GM23248 (cell line): Measurements from ENCODE around the gene MYH7B. TPM values are rescaled to one million over a fixed set of nuclear protein-coding genes. Genes with fewer than 3 reads are reported as not detected.

ENCODE experiments used
- DNase-seq: peaks from one replicate; pipeline ENCODE4 v3.0.0-alpha.2; 2015
- H2AFZ ChIP-seq: fragments of 200-600 bp; sonication (generic); 2 replicates; pipeline ENCODE4 v1.6.1; 2016; ENCODE audit warnings: antibody characterized with exemption
- H3F3A ChIP-seq: fragments of 200-600 bp; sonication (generic); 2 replicates; pipeline ENCODE4 v1.6.1; 2016; ENCODE audit warnings: mild to moderate bottlenecking, antibody characterized with exemption, mixed run types; ENCODE audit not compliant: insufficient read depth
- H3K27ac ChIP-seq: fragments of 200-600 bp; sonication (generic); 2 replicates; pipeline ENCODE4 v1.5.1; 2016; ENCODE audit warnings: mild to moderate bottlenecking
- H3K27me3 ChIP-seq: fragments of 200-600 bp; sonication (generic); replicated peaks from 2 replicates; pipeline ENCODE4 v1.6.1; 2016; ENCODE audit warnings: mild to moderate bottlenecking; ENCODE audit not compliant: insufficient read depth
- H3K36me3 ChIP-seq: fragments of 200-600 bp; sonication (generic); 2 replicates; pipeline ENCODE4 v1.6.1; 2016; ENCODE audit warnings: low read depth, mild to moderate bottlenecking
- H3K4me1 ChIP-seq: fragments of 200-600 bp; sonication (generic); 2 replicates; pipeline ENCODE4 v1.6.1; 2016; ENCODE audit warnings: mild to moderate bottlenecking; ENCODE audit not compliant: insufficient read depth
- H3K4me2 ChIP-seq: fragments of 200-600 bp; sonication (generic); one replicate; pipeline ENCODE4 v1.6.1; 2016; ENCODE audit warnings: mild to moderate bottlenecking; ENCODE audit not compliant: unreplicated experiment
- H3K4me3 ChIP-seq: fragments of 200-600 bp; sonication (generic); 2 replicates; pipeline ENCODE4 v1.5.1; 2016; ENCODE audit warnings: mild to moderate bottlenecking
- H3K79me2 ChIP-seq: fragments of 200-600 bp; sonication (generic); 2 replicates; pipeline ENCODE4 v1.6.1; 2016; ENCODE audit warnings: mild to moderate bottlenecking; ENCODE audit not compliant: insufficient read depth
- H3K9ac ChIP-seq: fragments of 200-600 bp; sonication (generic); 2 replicates; pipeline ENCODE4 v1.6.1; 2016; ENCODE audit warnings: mild to moderate bottlenecking
- H3K9me2 ChIP-seq: fragments of 200-600 bp; sonication (generic); 2 replicates; pipeline ENCODE4 v1.6.1; 2016; ENCODE audit warnings: mixed run types, mild to moderate bottlenecking, moderate library complexity; ENCODE audit not compliant: insufficient read depth
- H3K9me3 ChIP-seq: fragments of 200-600 bp; sonication (generic); one replicate; pipeline ENCODE4 v1.6.1; 2017; ENCODE audit warnings: low read depth
- H4K20me1 ChIP-seq: fragments of 200-600 bp; sonication (generic); 2 replicates; pipeline ENCODE4 v1.6.0; 2016; ENCODE audit not compliant: insufficient read depth
- EZH2 ChIP-seq: fragments of 200-600 bp; sonication (generic); IDR thresholded peaks from 2 replicates; pipeline ENCODE4 v1.6.1; 2018; ENCODE audit warnings: antibody characterized with exemption, mild to moderate bottlenecking; ENCODE audit not compliant: insufficient read depth, poor library complexity, severe bottlenecking
- EZH2phosphoT487 ChIP-seq: fragments of 200-600 bp; sonication (generic); IDR thresholded peaks from 2 replicates; pipeline ENCODE4 v1.6.1; 2018; ENCODE audit warnings: antibody characterized with exemption, moderate library complexity, mild to moderate bottlenecking, low read depth; ENCODE audit not compliant: insufficient read depth
- WGBS, 2 experiments: methylation state at CpG; one replicate each; pipeline ENCODE4 v1.1.6; 2015 to 2017; ENCODE audit warnings: low lambda C conversion rate in 2 of 2, low coverage in 1 of 2; ENCODE audit errors: missing lambda C conversion rate in 2 of 2; 5-methylcytosine and 5-hydroxymethylcytosine counted together
- in situ Hi-C: fragments of 300-500 bp; cut with MboI; formaldehyde crosslinking; loops from 2 replicates; pipeline ENCODE4 v1.15.0; 2020
- polyA plus RNA-seq: library from polyadenylated mRNA; unstranded; fragments of >200 nt; fragmentation: Nextera tagmentation; extraction: Ambion mirVana; gene quantifications from 2 replicates; pipeline ENCODE4 v1.2.1, GENCODE V29; 2016
- total RNA-seq: library from RNA; depleted of rRNA; stranded (reverse); fragments of >200 nt; shearing (Covaris generic); gene quantifications from 2 replicates; pipeline ENCODE4 v1.2.3, GENCODE V29; 2014

MYH7B gene
- total and polyA plus RNA-seq, 2 experiments from 2014 or later: 0.11 to 0.49 TPM

DNA sequence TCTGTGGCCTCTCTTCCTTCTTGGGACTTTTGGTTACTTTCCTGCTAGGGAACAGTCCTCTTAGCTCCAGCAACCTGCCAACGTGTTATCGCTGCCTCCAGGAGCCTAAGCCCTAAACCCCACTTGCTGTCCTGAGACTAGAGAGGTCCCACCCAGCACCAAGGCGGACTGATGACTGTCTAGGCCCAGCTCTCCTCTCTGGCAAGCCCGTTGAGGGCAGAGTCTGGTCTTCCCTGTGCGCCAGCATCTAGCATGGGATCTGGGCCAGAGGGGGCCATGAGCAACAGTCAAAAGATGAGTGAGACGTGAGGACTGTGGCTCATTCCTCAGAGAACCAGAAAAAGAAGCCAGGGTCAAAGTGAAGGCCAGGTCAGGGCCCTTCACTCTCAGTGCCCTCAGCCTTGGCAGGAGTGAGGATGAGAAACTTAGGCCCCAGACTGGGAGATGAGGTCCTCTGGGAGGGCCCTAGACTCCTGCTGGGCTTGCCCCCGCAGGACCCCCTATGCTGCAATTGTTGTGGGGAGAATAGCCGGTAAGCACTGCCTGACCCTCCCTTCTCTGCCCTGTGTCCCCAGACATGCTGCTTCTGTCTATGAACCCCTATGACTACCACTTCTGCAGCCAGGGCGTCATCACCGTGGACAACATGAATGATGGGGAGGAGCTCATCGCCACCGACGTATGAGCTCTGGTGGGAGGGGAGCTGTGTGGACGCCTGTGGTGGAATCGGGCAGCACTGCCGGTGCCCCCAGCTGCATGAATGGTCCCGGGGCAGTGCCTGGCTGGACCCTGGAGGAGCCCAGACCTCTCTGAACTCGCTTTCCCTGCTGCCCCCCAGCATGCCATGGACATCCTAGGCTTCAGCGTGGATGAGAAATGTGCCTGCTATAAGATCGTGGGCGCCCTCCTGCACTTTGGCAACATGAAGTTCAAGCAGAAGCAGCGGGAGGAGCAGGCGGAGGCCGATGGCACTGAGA lies 30.9 kb downstream of the MYH7B start:
- Histone ChIP-seq H3K4me2 (no peak overlapping the region), H4K20me1 (no peaks in the 10 kb centered on the region), H3F3A (no peaks in the 10 kb centered on the region), H3K36me3 (no peaks in the 10 kb centered on the region), H3K4me1 (no peaks in the 10 kb centered on the region), H2AFZ (no peak overlapping the region), H3K4me3 (no peak overlapping the region), H3K9ac (no peak overlapping the region), H3K27me3 (peaks cover 9% of the 10 kb centered on the region; the same call in 1 of the 2 replicates), H3K9me3 (no peaks in the 10 kb centered on the region), H3K27ac (no peak overlapping the region), H3K79me2 (no peaks in the 10 kb centered on the region), H3K9me2 (no peaks in the 10 kb centered on the region)
- in situ Hi-C loops: no loop called here
- WGBS, 2 experiments: 60% methylated on average over 24 of the region's 24 CpGs
- DNase-seq: no peak
- no peak for TF ChIP-seq EZH2phosphoT487
- no peak for TF ChIP-seq EZH2

DNA sequence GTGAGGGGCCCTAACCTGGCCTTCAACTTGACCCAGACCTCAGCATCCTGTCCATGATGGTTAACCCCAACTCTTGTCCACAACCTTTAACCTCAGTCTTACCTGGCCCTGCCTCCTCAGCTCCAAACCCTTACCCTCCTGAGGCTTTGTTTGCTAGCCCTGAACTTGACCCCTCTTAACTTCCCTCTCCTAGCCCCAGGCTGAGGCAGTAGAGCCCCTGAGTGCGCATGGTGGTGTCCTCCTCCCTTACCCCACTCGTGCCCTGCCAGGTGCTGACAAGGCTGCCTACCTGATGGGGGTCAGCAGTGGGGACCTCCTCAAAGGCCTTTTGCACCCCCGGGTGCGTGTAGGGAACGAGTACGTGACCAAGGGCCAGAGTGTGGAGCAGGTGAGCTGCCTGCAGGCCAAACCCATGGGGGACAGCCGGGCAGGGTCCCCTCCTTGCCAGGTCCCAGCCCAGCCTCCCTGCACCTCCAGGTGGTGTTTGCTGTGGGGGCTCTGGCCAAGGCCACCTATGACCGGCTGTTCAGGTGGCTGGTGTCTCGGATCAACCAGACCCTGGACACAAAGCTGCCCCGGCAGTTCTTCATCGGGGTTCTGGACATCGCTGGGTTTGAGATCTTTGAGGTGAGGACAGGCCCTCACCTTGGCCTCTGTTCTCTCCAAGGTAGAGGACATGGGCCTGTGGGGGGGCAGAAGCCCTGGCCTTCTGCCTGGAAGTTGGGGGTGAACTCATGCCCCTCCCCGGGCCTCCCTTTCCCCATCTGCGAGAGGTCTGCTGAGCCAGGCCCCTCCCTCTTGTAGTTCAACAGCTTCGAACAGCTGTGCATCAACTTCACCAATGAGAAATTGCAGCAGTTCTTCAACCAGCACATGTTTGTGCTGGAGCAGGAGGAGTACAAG lies 31.9 kb downstream of the MYH7B start:
- Histone ChIP-seq H3K4me3 (no peak overlapping the region), H4K20me1 (no peaks in the 10 kb centered on the region), H3K27ac (no peak overlapping the region), H3K4me2 (no peak overlapping the region), H3K4me1 (no peaks in the 10 kb centered on the region), H3K36me3 (no peaks in the 10 kb centered on the region), H3K9ac (no peak overlapping the region), H3K9me2 (no peaks in the 10 kb centered on the region), H3K9me3 (no peaks in the 10 kb centered on the region), H2AFZ (no peak overlapping the region), H3K79me2 (no peaks in the 10 kb centered on the region), H3K27me3 (peaks cover 9% of the 10 kb centered on the region; the same call in 1 of the 2 replicates), H3F3A (no peaks in the 10 kb centered on the region)
- no peak for TF ChIP-seq EZH2phosphoT487
- TF ChIP-seq EZH2: no peak
- in situ Hi-C loops: no loop called here
- no peak for DNase-seq
- WGBS, 2 experiments: 40 to 42% methylated on average over 15 of the region's 15 CpGs

DNA sequence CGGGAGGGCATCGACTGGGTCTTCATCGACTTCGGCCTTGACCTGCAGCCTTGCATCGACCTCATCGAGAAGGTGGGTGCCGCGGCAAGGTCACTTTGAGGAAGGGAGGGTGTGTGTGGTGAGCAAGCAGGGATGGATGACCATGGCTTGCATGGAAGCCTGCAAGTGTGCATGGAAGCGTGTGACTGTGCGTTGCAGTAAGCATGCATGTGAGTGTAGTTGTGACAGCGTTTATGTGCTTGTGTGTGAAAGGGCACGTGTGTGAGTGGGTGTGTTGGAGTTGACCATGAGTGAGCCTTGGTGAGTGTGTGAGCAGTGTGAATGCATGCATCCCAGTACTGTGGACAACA lies 32.5 kb downstream of the MYH7B start:
- Histone ChIP-seq H3K4me2 (no peak overlapping the region), H3K79me2 (no peaks in the 10 kb centered on the region), H3K9me2 (no peaks in the 10 kb centered on the region), H3K36me3 (no peaks in the 10 kb centered on the region), H2AFZ (no peak overlapping the region), H3K9me3 (no peaks in the 10 kb centered on the region), H4K20me1 (no peaks in the 10 kb centered on the region), H3F3A (no peaks in the 10 kb centered on the region), H3K4me1 (no peaks in the 10 kb centered on the region), H3K4me3 (no peak overlapping the region), H3K27ac (no peak overlapping the region), H3K27me3 (peaks cover 9% of the 10 kb centered on the region; the same call in 1 of the 2 replicates), H3K9ac (no peak overlapping the region)
- in situ Hi-C loops: no loop called here
- 27 to 35% methylated on average over 12 of the region's 12 CpGs for WGBS, 2 experiments
- no peak for DNase-seq
- TF ChIP-seq EZH2 (no peak), EZH2phosphoT487 (no peak)

- no peaks in the 10 kb centered on the region for H3K79me2 ChIP-seq
- no peaks in the 10 kb centered on the region for H3K9me3 ChIP-seq
- no peak for TF ChIP-seq EZH2phosphoT487
- no peak for TF ChIP-seq EZH2
- no peak overlapping the region for H3K9ac ChIP-seq
- H3K27ac ChIP-seq: no peak overlapping the region
- no peaks in the 10 kb centered on the region for H3K36me3 ChIP-seq
- no peak overlapping the region for H2AFZ ChIP-seq
- H3K9me2 ChIP-seq: no peaks in the 10 kb centered on the region
- no peaks in the 10 kb centered on the region for H4K20me1 ChIP-seq
- H3K4me3 ChIP-seq: no peak overlapping the region
- in situ Hi-C loops: no loop called here
- peaks cover 1% of the 10 kb centered on the region; the same call in 1 of the 2 replicates for H3K27me3 ChIP-seq
- no peaks in the 10 kb centered on the region for H3F3A ChIP-seq
- WGBS, 2 experiments: 87 to 95% methylated on average over 4 of the region's 4 CpGs
- H3K4me2 ChIP-seq: no peak overlapping the region
- no peak for DNase-seq
- no peaks in the 10 kb centered on the region for H3K4me1 ChIP-seq
Measured at GRCh38 chr20:34989118-34989517, 33.5 kb downstream of the MYH7B start.
